AG09319 (cell line): ENCODE measurements around the gene GALNT2.
A peak's percentile ranks its signal among the peaks of the same experiment; 100 is the strongest.

ENCODE experiments used
- DNase-seq: peaks from one replicate; pipeline ENCODE4 v3.0.0-alpha.2; 2010; ENCODE audit warnings: low read depth; ENCODE audit errors: extremely low read depth
- CTCF ChIP-seq: IDR thresholded peaks from 2 replicates; pipeline ENCODE4 v1.5.1; 2011; ENCODE audit warnings: low read depth, mild to moderate bottlenecking, inconsistent platforms, low read length, moderate library complexity

GALNT2 gene

GRCh38 chr1:230166366-230167132 lies 99.5 kb downstream of the GALNT2 start:
- DNase-seq = no peak
- no peak for TF ChIP-seq CTCF

GRCh38 chr1:230167419-230167852 lies 100.4 kb downstream of the GALNT2 start:
- DNase-seq = no peak
- TF ChIP-seq CTCF = peak; percentile 52

GRCh38 chr1:230169454-230170152 lies 102.6 kb downstream of the GALNT2 start:
- DNase-seq = no peak

GRCh38 chr1:230170153-230170547 lies 103.1 kb downstream of the GALNT2 start:
- DNase-seq = no peak
- TF ChIP-seq CTCF = no peak

More at GRCh38 chr1:230169454-230170152, 102.6 kb downstream of the GALNT2 start:
- TF ChIP-seq CTCF = no peak

- TF ChIP-seq CTCF = no peak
- DNase-seq = no peak
Observed at GRCh38 chr1:230170622-230171021, 103.6 kb downstream of the GALNT2 start.

- TF ChIP-seq CTCF = no peak
- DNase-seq = no peak
Observed at GRCh38 chr1:230171356-230172015, 104.4 kb downstream of the GALNT2 start.
